ENCODE results near the gene C6orf132.

C6orf132 gene

DNA sequence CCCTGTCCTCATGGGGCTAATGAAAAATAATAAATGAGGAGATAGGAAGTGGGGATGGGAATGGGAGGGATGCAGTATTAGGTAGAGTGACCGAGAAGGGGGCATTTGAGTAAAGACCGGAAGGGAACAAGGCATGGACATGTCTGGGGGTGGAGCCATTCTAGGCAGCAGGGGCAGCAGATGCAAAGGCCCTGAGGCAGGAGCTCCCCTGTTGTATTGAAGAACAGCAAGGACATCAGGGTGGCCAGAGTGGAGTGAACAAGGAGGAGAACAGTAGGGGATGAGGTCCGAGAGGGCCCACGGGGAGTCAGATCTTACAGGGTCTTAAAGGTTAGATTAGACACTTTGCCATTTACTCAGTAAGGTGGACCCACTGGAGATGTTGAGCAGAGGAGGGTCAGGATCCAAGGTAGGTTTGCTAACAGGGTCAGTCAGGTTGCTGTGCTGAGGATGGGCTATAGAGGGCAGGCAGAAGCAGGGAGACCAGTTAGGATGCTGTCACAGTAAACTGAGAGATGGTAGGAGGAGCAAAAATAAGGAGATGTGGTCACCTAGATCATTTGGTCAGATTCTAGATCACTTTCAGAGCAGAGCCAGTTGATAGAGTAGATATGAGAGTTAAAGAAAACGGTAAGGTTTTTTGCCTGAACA, 73.4 kb downstream of the C6orf132 start:
- no peak for DNase-seq

DNA sequence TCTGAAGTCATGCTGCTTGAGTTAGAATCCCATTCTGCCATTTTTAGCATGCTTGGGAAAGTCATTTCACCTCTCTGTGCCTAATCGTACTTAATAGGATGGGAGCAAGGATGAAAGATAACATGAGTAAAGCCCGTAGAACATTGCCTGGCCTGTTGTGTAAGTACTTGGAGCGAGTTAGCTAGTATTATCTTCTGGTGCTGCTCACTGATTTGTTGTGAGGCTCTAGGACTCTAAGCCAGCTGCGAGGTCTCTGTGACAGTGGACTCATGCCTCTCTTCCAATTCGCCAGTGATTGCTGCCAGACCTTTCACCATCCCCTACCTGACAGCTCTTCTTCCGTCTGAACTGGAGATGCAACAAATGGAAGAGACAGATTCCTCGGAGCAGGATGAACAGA, 74.2 kb downstream of the C6orf132 start:
- DNase-seq = no peak

DNA sequence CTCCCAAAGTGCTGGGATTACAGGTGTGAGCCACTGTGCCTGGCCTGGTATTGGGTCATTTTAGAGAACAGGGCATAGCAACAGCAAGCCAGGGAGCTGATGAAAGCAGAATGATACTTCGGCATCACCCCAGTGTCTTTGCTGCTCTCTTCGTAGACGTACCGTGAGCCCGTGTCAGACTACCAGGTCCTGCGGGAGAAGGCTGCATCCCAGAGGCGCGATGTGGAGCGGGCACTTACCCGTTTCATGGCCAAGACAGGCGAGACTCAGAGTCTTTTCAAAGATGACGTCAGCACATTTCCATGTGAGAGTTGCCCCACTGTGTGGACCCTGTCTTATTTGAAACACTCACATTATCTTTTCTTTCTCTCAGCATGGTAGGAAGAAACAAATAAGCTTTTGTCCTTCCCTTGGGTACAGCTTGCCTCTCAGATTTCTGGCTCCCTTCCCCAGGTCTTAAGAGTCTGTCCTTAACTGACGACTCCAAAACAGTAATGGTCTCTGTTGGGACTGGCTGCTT, 76.2 kb downstream of the C6orf132 start:
- no peak for DNase-seq

DNA sequence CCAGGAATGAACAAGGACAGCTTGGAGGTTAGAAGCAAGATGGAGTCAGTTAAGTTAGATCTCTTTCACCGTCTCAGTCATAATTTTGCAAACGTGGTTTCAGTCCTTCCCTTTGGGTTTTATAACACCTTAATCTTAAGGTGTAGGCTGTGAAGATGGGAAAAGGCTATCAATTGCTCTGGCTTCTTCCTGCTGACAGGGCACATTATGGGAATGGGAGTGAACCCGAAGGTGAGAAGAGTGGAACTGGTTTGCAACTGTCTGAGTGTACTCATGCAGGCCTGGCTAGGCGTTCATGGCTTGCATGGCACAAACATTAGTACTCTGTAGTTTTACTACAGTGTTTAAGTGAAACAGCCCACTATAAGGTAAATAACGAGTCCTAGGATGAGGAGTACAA, 82.7 kb downstream of the C6orf132 start:
- DNase-seq = no peak

DNA sequence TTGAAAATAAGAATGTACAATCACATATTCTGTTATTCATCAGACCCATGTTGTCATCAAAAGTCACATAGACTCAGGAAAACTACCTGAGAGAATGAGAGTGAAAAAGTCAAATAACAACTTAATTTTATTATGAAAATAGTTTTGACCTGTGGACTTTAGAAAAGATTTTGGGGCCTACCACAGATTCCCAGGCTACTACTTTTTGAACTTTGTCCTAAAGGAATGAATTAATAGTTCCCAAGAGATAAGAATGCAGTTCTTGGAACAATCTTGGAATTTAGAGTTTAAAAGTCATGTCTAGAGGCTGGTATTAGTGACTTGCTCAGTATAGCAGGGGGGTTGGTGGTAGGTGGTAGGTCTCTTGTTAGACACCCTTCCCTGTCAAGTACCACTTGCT, 88.8 kb downstream of the C6orf132 start:
- no peak for DNase-seq

DNA sequence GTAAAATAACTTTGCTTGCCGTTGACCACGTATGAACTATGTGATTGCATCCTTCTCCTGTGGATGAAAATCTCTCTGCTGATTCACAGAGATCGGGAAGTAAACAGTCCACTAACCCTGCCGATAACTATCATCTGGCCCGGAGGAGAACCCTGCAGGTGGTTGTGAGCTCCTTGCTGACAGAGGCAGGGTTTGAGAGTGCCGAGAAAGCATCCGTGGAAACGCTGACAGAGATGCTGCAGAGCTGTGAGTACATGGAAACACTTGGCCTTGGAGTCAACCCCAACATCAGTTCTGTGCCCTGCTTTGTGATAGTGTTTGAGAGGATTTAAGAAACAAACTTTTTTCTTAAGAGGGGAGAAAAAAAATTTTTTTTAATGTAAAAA, 91.2 kb downstream of the C6orf132 start:
- no peak for DNase-seq
